Measurements from ENCODE around the gene VEPH1.
A peak's percentile ranks its signal among the peaks of the same experiment; 100 is the strongest.

VEPH1 gene

DNA sequence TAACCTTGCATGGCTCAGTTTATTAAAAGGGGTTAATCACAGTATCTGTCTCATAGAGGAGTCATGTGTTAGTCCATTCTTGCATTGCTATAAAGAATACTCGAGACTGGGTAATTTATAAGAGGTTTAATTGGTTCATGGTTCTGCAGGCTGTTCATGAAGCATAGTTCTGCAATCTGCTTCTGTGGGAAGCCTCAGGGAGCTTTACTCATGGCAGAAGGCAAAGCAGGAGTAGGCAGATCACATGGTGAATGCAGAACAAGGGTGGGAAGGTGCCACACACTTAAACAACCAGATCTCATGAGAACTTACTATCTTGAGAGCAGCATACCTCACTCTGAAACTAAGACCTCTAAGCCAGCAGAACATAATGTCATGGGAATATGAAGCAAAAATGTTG, 108.8 kb downstream of the VEPH1 start:
- H3K4me3 ChIP-seq (ENCODE audit: low read length): no peak overlapping the region
- no peaks in the 10 kb centered on the region for H3K36me3 ChIP-seq (ENCODE audit: insufficient read depth, low read length)
- H3K27me3 ChIP-seq (ENCODE audit: control insufficient read depth, insufficient read depth, low read length): no peaks in the 10 kb centered on the region
- no peak overlapping the region for H3K9ac ChIP-seq (ENCODE audit: low read depth, low read length)
- no peak overlapping the region for H3K4me2 ChIP-seq (ENCODE audit: low read length)
- H3K9me3 ChIP-seq (replicated peaks; ENCODE audit: low read length): no peaks in the 10 kb centered on the region
- H3K4me1 ChIP-seq (ENCODE audit: control insufficient read depth, insufficient read depth, low read length): peaks cover 7% of the 10 kb centered on the region

- Histone ChIP-seq H3K4me3 (ENCODE audit: low read length) (no peak overlapping the region), H3K9me3 (replicated peaks; ENCODE audit: low read length) (no peaks in the 10 kb centered on the region), H3K36me3 (ENCODE audit: insufficient read depth, low read length) (no peaks in the 10 kb centered on the region), H3K27me3 (ENCODE audit: control insufficient read depth, insufficient read depth, low read length) (no peaks in the 10 kb centered on the region), H3K9ac (ENCODE audit: low read depth, low read length) (no peak overlapping the region), H3K4me1 (ENCODE audit: control insufficient read depth, insufficient read depth, low read length) (peaks cover 20% of the 10 kb centered on the region), H3K4me2 (ENCODE audit: low read length) (no peak overlapping the region)
These were observed 110.1 kb downstream of the VEPH1 start for GRCh38 chr3:157393113-157393512.

DNA sequence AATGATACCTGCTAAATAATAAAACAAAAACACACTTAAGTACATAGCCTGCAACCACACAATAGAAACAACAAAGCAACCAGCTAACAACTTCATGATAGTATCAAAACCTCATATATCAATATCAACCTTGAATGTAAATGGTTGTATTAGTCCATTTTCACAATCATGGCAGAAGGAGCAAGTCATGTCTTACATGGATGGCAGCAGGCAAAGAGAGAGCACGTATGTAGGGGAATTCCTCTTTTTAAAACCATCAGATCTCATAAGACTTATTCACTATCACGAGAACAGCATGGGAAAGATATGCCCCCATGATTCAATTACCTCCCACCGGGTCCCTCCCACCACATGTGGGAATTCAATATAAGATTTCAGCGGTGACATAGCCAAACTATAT, 111.1 kb downstream of the VEPH1 start:
- Histone ChIP-seq H3K27me3 (ENCODE audit: control insufficient read depth, insufficient read depth, low read length) (no peaks in the 10 kb centered on the region), H3K9me3 (replicated peaks; ENCODE audit: low read length) (no peaks in the 10 kb centered on the region), H3K36me3 (ENCODE audit: insufficient read depth, low read length) (no peaks in the 10 kb centered on the region), H3K9ac (ENCODE audit: low read depth, low read length) (no peak overlapping the region), H3K4me3 (ENCODE audit: low read length) (no peak overlapping the region), H3K4me1 (ENCODE audit: control insufficient read depth, insufficient read depth, low read length) (peaks cover 25% of the 10 kb centered on the region), H3K4me2 (ENCODE audit: low read length) (no peak overlapping the region)

DNA sequence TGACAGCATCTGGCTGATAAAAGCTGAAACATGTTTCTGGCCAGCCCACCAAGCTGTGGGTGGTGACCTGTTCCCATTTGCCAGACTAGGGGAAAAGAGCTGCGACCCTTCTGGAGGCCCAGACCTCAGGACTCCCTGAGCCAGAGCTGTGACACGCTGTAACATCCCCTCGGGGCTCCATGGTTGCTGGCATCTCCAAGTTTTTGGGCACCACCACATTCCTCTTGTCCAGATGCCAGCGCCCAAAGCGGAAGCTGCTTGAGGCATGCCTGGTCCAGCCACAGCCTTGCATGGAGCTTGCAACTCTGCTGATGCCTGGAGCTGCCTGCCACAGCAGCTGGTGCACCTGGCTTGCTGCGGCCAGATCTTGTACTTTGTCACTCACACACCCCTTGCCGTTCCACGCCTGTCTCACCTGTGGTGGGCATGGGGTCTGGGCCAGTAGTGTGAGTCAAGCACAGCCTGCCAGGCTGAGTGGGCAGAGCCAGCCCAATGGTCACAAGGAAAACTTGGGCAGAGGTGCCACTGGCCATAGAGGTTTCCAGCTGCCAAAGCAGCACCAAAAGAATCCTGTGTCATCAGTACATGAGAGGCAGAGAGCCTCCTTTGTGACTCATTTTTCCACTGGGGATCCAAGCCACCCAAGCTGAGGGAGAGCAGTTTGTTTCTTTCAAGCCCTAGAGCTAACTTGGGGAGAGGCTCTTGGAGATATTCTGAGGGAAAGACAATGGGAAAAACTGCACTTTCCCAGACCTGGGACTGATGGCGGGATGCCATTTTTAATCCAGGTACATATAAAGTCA, 112.3 kb downstream of the VEPH1 start:
- Histone ChIP-seq H3K27me3 (ENCODE audit: control insufficient read depth, insufficient read depth, low read length) (no peaks in the 10 kb centered on the region), H3K9me3 (replicated peaks; ENCODE audit: low read length) (no peaks in the 10 kb centered on the region), H3K9ac (ENCODE audit: low read depth, low read length) (no peak overlapping the region), H3K4me3 (ENCODE audit: low read length) (no peak overlapping the region), H3K4me2 (ENCODE audit: low read length) (no peak overlapping the region), H3K36me3 (ENCODE audit: insufficient read depth, low read length) (no peaks in the 10 kb centered on the region), H3K4me1 (ENCODE audit: control insufficient read depth, insufficient read depth, low read length) (peaks cover 25% of the 10 kb centered on the region)

GRCh38 chr3:157388976-157389375, 114.2 kb downstream of the VEPH1 start:
- Histone ChIP-seq H3K4me1 (ENCODE audit: control insufficient read depth, insufficient read depth, low read length) (peaks cover 25% of the 10 kb centered on the region), H3K9ac (ENCODE audit: low read depth, low read length) (no peak overlapping the region), H3K27me3 (ENCODE audit: control insufficient read depth, insufficient read depth, low read length) (no peaks in the 10 kb centered on the region), H3K4me2 (ENCODE audit: low read length) (peak overlapping the region; percentile 2), H3K4me3 (ENCODE audit: low read length) (no peak overlapping the region), H3K36me3 (ENCODE audit: insufficient read depth, low read length) (no peaks in the 10 kb centered on the region), H3K9me3 (replicated peaks; ENCODE audit: low read length) (no peaks in the 10 kb centered on the region)

DNA sequence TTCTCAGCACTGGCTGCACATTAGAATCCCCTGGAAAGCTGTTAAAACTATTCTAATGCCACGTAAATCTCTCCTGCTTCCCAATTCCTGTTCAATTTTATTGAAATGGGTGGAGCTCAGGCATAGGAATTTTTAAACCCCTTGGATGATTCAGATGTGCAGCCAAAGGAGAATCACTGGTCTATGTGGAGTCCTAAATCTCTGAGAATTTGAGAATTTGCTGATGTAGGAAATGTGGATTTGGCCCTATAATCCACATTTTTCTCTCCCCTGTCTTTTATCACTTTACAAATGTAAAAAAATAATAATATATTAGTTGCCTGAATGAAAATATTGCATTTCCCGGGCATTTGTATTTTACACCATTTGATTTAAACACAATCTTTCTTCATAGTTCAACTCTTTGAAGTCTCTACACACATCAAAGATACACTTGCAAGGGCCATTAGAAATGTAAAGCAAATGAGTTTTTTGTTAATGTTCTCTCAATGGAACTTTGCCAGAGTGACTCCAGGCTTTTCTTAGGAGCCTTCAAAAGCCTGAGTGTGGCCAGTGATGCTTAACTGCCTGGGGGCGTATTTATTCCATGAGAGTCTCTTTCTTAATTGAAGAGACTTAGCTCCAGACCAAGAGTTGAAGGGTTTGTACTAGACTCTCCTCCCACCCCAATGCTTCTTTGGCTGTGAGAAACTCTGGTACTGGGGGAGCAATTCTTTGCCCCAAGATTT, 115.3 kb downstream of the VEPH1 start:
- Histone ChIP-seq H3K9ac (ENCODE audit: low read depth, low read length) (no peak overlapping the region), H3K4me1 (ENCODE audit: control insufficient read depth, insufficient read depth, low read length) (peaks cover 23% of the 10 kb centered on the region), H3K4me2 (ENCODE audit: low read length) (no peak overlapping the region), H3K36me3 (ENCODE audit: insufficient read depth, low read length) (no peaks in the 10 kb centered on the region), H3K27me3 (ENCODE audit: control insufficient read depth, insufficient read depth, low read length) (no peaks in the 10 kb centered on the region), H3K9me3 (replicated peaks; ENCODE audit: low read length) (no peaks in the 10 kb centered on the region), H3K4me3 (ENCODE audit: low read length) (no peak overlapping the region)

- Histone ChIP-seq H3K9me3 (replicated peaks; ENCODE audit: low read length) (no peaks in the 10 kb centered on the region), H3K9ac (ENCODE audit: low read depth, low read length) (no peak overlapping the region), H3K4me1 (ENCODE audit: control insufficient read depth, insufficient read depth, low read length) (peaks cover 19% of the 10 kb centered on the region), H3K4me2 (ENCODE audit: low read length) (peak overlapping the region; percentile 33), H3K27me3 (ENCODE audit: control insufficient read depth, insufficient read depth, low read length) (no peaks in the 10 kb centered on the region), H3K36me3 (ENCODE audit: insufficient read depth, low read length) (no peaks in the 10 kb centered on the region), H3K4me3 (ENCODE audit: low read length) (no peak overlapping the region)
These were observed 118.7 kb downstream of the VEPH1 start for GRCh38 chr3:157384491-157384890.

DNA sequence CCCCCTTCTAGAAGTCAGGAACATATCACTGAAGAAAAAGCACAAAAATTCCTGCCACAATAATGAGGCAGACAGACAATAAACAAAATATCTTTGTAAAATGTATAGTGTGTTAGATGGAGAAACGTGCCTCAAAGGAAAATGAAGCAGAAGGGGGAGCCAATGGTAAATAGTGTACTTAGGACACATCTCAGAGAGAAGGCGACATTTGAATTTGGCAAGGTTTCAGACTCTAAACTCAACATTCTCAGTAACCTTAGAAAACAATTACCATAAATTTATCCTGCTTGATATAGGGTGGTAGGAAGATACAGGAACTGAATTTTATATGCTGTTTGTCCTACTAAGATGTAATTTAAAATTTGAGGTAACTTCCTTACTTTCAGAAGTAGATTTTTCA, 119.2 kb downstream of the VEPH1 start:
- Histone ChIP-seq H3K4me2 (ENCODE audit: low read length) (peak overlapping the region; percentile 33), H3K9me3 (replicated peaks; ENCODE audit: low read length) (no peaks in the 10 kb centered on the region), H3K9ac (ENCODE audit: low read depth, low read length) (no peak overlapping the region), H3K27me3 (ENCODE audit: control insufficient read depth, insufficient read depth, low read length) (no peaks in the 10 kb centered on the region), H3K36me3 (ENCODE audit: insufficient read depth, low read length) (no peaks in the 10 kb centered on the region), H3K4me1 (ENCODE audit: control insufficient read depth, insufficient read depth, low read length) (peaks cover 14% of the 10 kb centered on the region), H3K4me3 (ENCODE audit: low read length) (no peak overlapping the region)

DNA sequence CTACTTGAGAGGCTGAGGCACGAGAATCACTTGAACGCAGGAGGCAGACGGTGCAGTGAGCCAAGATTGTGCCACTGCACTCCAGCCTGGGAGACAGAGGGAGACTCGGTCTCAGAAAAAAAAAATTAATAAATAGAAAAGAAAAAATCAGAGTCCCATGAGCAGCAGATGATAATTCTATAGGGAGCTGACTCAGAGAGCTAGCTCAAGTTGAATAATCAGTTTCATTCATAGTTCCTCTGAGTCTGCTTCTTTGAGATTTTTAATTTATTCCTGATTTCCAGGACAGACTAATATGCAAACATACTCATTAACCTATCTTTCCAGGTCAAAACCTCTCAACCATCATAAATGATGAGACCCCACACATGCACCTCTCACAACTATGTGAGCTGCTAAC, 121.6 kb downstream of the VEPH1 start:
- Histone ChIP-seq H3K4me1 (ENCODE audit: control insufficient read depth, insufficient read depth, low read length) (no peaks in the 10 kb centered on the region), H3K9ac (ENCODE audit: low read depth, low read length) (no peak overlapping the region), H3K9me3 (replicated peaks; ENCODE audit: low read length) (no peaks in the 10 kb centered on the region), H3K4me3 (ENCODE audit: low read length) (no peak overlapping the region), H3K36me3 (ENCODE audit: insufficient read depth, low read length) (no peaks in the 10 kb centered on the region), H3K27me3 (ENCODE audit: control insufficient read depth, insufficient read depth, low read length) (no peaks in the 10 kb centered on the region), H3K4me2 (ENCODE audit: low read length) (no peak overlapping the region)

GRCh38 chr3:157379525-157380140, 123.6 kb downstream of the VEPH1 start:
- no peak overlapping the region for H3K4me3 ChIP-seq (ENCODE audit: low read length)

GRCh38 chr3:157376603-157377300, 126.5 kb downstream of the VEPH1 start:
- Histone ChIP-seq H3K4me2 (ENCODE audit: low read length) (no peak overlapping the region), H3K4me3 (ENCODE audit: low read length) (no peak overlapping the region), H3K36me3 (ENCODE audit: insufficient read depth, low read length) (no peaks in the 10 kb centered on the region), H3K9ac (ENCODE audit: low read depth, low read length) (no peak overlapping the region), H3K27me3 (ENCODE audit: control insufficient read depth, insufficient read depth, low read length) (no peaks in the 10 kb centered on the region), H3K4me1 (ENCODE audit: control insufficient read depth, insufficient read depth, low read length) (no peaks in the 10 kb centered on the region), H3K9me3 (replicated peaks; ENCODE audit: low read length) (no peaks in the 10 kb centered on the region)

More at GRCh38 chr3:157379525-157380140, 123.6 kb downstream of the VEPH1 start:
- no peaks in the 10 kb centered on the region for H3K9me3 ChIP-seq (replicated peaks; ENCODE audit: low read length)
- H3K4me1 ChIP-seq (ENCODE audit: control insufficient read depth, insufficient read depth, low read length): no peaks in the 10 kb centered on the region
- no peak overlapping the region for H3K4me2 ChIP-seq (ENCODE audit: low read length)
- H3K27me3 ChIP-seq (ENCODE audit: control insufficient read depth, insufficient read depth, low read length): no peaks in the 10 kb centered on the region
- H3K36me3 ChIP-seq (ENCODE audit: insufficient read depth, low read length): no peaks in the 10 kb centered on the region
- H3K9ac ChIP-seq (ENCODE audit: low read depth, low read length): no peak overlapping the region
